HG03432 (cell line): ENCODE measurements around the gene SYS1.
A peak's percentile ranks its signal among the peaks of the same experiment; 100 is the strongest.

Experiments used
- ATAC-seq: cut with Tn5 transposase; IDR thresholded peaks from one replicate; pipeline ENCODE4 v1.9.1; 2021; ENCODE audit warnings: mild to moderate bottlenecking, moderate library complexity; ENCODE audit not compliant: unreplicated experiment

The SYS1 gene

DNA sequence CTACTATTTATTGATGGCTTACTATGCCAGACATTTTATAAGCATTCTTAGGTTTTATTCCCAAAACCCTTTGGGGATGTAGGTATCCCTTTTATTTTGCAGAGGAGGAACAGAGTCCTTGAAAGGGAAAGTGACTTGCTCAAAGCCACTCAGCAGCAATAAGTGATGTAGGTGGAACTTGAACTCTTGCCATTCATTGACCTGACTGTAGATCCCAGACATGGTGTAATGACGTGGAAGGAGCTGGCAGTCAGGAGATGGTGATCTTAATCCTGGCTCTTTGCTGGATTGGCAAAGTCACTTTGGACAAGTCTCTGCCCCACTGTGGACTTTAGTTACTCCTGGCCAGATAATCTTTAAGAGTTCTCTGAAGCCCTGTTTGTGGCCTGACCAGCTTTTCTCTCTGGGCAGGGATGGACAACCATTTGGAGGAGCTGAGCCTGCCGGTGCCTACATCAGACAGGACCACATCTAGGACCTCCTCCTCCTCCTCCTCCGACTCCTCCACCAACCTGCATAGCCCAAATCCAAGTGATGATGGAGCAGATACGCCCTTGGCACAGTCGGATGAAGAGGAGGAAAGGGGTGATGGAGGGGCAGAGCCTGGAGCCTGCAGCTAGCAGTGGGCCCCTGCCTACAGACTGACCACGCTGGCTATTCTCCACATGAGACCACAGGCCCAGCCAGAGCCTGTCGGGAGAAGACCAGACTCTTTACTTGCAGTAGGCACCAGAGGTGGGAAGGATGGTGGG lies 46.7 kb downstream of the SYS1 start:
- ATAC-seq = no peak

DNA sequence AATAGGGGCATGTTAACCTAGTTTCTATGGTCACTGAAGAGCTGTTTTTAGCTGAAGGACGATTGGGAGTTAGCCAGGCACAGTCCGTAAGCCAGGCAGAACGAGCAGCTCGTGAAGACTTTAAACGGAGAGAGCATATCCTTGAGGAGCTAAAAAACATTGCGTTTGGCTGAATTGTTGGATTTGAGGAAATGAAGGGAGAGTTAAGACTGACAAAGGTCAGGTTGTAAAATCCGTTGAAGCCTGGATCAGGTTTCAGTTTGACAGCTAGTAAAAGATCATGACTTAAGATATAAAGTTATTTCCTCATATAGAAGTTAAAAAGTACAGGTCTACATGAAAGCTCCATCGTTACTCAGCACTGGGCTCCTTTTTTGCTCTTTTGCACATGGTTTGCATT lies 47.9 kb downstream of the SYS1 start:
- no peak for ATAC-seq

DNA sequence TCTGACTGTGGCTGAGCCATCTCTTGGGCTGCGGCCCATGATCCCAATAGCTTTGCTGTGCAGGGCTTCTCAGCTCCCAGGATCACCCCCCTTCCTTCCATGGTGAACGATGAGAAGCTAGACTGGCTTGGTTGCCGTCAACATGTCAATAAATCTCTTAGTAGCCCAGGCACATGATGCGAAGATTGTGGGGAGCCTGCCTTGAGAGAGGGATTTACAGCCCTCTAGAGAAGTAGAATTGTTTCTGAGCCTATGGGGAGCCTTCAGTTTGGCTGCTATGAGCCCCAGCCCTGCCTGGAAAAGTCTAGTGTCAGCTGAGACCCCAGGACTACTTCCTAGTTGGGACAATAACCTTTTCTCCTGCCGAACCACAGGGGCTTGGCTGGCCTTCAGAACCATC lies 49.7 kb downstream of the SYS1 start:
- no peak for ATAC-seq

DNA sequence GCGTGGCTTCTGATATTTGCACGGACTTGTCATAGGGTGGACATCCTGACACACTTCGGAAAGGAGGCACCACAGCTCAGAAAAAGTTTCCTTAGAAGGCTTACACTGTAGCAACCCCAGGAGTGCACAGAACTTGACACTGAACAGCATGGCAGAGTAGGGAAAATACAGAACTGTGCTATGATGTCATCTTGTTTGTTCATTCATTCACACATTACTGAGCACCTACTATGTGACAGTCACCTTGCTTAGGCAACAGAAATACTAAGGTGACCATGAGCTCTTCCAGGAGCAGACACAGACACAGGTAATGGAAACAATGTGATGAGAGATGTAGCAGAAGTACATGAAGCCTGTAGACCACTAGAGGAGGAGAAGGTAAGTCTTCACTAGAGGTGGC lies 50.5 kb downstream of the SYS1 start:
- ATAC-seq = no peak

DNA sequence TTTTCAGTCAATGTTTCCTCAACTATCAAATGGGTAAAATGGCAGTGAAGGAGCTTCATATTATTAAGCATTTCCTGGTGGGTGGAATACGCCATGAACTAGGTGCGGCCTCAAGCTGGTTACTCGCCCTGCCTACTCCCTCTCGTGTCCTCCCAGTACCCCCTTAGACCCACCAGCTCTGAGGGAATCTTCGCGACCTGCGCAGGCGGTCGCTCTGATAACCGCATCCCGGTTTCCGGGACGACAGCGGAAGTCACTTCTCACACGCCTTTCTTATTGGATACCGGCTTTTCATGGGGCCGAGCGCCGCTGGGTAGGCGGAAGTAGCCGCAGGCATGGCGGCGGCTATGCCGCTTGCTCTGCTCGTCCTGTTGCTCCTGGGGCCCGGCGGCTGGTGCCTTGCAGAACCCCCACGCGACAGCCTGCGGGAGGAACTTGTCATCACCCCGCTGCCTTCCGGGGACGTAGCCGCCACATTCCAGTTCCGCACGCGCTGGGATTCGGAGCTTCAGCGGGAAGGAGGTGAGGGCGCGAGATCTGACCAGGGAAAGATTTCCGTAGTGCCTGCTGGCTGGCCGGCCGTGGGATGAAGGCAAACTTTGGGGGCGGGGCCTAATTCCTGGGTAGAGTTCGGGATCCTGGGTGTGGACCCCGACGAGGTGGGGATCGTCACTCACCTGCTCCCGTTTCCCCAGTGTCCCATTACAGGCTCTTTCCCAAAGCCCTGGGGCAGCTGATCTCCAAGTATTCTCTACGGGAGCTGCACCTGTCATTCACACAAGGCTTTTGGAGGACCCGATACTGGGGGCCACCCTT lies 53.1 kb downstream of the SYS1 start, which contains the start of gene PIGT:
Gene PIGT (plus strand): TSS at position 320 of the 816 bp plus-strand sequence. CDS start 16 bp downstream, at position 336.
- peak; percentile 83 for ATAC-seq

DNA sequence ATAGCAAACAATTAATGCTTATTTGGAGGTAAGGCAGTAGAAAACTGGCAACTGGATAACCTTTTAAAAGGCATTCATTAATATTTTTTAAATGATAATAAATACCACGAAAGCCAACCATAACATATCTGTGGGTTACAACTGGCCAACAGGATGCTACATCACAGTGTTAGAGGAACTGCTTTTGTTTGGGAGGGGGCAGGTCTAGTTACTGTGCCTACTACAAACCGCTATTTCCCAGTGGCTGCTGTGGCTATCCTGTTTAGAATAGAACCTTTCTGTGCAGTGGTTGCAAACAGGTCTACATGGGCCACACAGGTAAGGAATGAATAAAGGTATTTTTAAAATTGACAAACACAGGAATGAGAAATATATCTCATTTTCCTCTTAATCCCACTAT lies 54.0 kb downstream of the SYS1 start:
- ATAC-seq = no peak
